HL-60 (cell line): ENCODE results near the gene SIGLEC7.

Experiments
- POLR2AphosphoS5 ChIP-seq: IDR thresholded peaks from 2 replicates; pipeline ENCODE4 v1.6.1; 2012; ENCODE audit warnings: low read depth
- TF ChIP-seq, protein P1 (sequence below): IDR thresholded peaks from one replicate; pipeline ENCODE4 v1.5.1; 2011; ENCODE audit warnings: low read length, control low read depth, inconsistent platforms; ENCODE audit not compliant: insufficient read depth
- TF ChIP-seq, protein P2 (sequence below): IDR thresholded peaks from 2 replicates; pipeline ENCODE4 v1.6.1; 2012; ENCODE audit warnings: low read depth; ENCODE audit not compliant: insufficient replicate concordance

DNA sequence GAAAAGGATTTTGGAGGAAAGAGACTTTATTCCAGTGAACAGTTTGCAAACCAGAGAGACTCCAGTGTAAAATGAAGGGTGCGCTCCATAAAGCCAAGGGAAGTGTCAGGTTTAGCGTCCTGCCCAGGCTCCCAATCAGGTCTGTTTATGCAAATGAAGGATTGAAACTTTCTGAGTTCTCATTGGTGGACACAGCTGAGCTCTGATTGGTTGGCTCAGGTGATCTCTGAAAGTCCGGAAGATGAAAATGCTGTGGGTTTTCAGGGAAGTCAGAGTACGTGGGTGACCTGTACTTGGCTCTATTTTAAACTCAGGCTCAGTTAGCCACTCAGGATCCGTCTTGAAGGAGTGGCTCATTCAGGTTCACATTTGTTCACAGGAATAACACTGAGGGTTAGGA, 54.1 kb downstream of the SIGLEC7 start:
- no peak for TF ChIP-seq POLR2AphosphoS5
- TF ChIP-seq, protein P1, sequence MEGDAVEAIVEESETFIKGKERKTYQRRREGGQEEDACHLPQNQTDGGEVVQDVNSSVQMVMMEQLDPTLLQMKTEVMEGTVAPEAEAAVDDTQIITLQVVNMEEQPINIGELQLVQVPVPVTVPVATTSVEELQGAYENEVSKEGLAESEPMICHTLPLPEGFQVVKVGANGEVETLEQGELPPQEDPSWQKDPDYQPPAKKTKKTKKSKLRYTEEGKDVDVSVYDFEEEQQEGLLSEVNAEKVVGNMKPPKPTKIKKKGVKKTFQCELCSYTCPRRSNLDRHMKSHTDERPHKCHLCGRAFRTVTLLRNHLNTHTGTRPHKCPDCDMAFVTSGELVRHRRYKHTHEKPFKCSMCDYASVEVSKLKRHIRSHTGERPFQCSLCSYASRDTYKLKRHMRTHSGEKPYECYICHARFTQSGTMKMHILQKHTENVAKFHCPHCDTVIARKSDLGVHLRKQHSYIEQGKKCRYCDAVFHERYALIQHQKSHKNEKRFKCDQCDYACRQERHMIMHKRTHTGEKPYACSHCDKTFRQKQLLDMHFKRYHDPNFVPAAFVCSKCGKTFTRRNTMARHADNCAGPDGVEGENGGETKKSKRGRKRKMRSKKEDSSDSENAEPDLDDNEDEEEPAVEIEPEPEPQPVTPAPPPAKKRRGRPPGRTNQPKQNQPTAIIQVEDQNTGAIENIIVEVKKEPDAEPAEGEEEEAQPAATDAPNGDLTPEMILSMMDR, result no peak
- TF ChIP-seq, protein P2, sequence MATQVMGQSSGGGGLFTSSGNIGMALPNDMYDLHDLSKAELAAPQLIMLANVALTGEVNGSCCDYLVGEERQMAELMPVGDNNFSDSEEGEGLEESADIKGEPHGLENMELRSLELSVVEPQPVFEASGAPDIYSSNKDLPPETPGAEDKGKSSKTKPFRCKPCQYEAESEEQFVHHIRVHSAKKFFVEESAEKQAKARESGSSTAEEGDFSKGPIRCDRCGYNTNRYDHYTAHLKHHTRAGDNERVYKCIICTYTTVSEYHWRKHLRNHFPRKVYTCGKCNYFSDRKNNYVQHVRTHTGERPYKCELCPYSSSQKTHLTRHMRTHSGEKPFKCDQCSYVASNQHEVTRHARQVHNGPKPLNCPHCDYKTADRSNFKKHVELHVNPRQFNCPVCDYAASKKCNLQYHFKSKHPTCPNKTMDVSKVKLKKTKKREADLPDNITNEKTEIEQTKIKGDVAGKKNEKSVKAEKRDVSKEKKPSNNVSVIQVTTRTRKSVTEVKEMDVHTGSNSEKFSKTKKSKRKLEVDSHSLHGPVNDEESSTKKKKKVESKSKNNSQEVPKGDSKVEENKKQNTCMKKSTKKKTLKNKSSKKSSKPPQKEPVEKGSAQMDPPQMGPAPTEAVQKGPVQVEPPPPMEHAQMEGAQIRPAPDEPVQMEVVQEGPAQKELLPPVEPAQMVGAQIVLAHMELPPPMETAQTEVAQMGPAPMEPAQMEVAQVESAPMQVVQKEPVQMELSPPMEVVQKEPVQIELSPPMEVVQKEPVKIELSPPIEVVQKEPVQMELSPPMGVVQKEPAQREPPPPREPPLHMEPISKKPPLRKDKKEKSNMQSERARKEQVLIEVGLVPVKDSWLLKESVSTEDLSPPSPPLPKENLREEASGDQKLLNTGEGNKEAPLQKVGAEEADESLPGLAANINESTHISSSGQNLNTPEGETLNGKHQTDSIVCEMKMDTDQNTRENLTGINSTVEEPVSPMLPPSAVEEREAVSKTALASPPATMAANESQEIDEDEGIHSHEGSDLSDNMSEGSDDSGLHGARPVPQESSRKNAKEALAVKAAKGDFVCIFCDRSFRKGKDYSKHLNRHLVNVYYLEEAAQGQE, result no peak
